Liver (tissue), 9 donors: ENCODE measurements around the gene SLC2A8. TPM values are rescaled to one million over a fixed set of nuclear protein-coding genes. Genes with fewer than 3 reads are reported as not detected.

Experiments
- DNase-seq: peaks from one replicate; pipeline ENCODE4 v3.0.0-alpha.2; 2017; ENCODE audit warnings: low spot score
- H3K27ac ChIP-seq, 2 donors: one replicate each; pipeline ENCODE4 v1.7.0; 2013; ENCODE audit warnings: inconsistent platforms in 2 of 2, low read length in 2 of 2, control low read depth in 1 of 2, low read depth in 1 of 2, mild to moderate bottlenecking in 1 of 2
- H3K27me3 ChIP-seq, 4 donors: one replicate each; pipeline versions ENCODE4 v1.6.1 to v1.7.0; 2013; ENCODE audit warnings: low read length in 3 of 4, inconsistent platforms in 1 of 4, mild to moderate bottlenecking in 1 of 4, moderate library complexity in 1 of 4; ENCODE audit not compliant: control insufficient read depth in 4 of 4, insufficient read depth in 4 of 4
- H3K36me3 ChIP-seq, 4 donors: one replicate each; pipeline versions ENCODE4 v1.6.1 to v1.7.0; 2013; ENCODE audit warnings: low read length in 3 of 4, mild to moderate bottlenecking in 3 of 4, low read depth in 1 of 4, moderate library complexity in 1 of 4; ENCODE audit not compliant: control insufficient read depth in 4 of 4, insufficient read depth in 3 of 4
- H3K4me1 ChIP-seq, 4 donors: one replicate each; pipeline versions ENCODE4 v1.6.1 to v1.7.0; 2013; ENCODE audit warnings: low read length in 3 of 4, mild to moderate bottlenecking in 3 of 4, moderate library complexity in 1 of 4; ENCODE audit not compliant: control insufficient read depth in 4 of 4, insufficient read depth in 4 of 4
- H3K4me3 ChIP-seq, 3 donors: one replicate each; pipeline versions ENCODE4 v1.6.1 to v1.7.0; 2013; ENCODE audit warnings: low read length in 3 of 3, control low read depth in 1 of 3, low read depth in 1 of 3, mild to moderate bottlenecking in 1 of 3
- H3K9ac ChIP-seq, 2 donors: one replicate each; pipeline ENCODE4 v1.7.0; 2013; ENCODE audit warnings: low read length in 2 of 2, mild to moderate bottlenecking in 2 of 2, moderate library complexity in 2 of 2, control low read depth in 1 of 2, low read depth in 1 of 2
- H3K9me3 ChIP-seq, 4 donors: one replicate each; pipeline versions ENCODE4 v1.6.1 to v1.7.0; 2013; ENCODE audit warnings: low read length in 3 of 4; ENCODE audit not compliant: control insufficient read depth in 4 of 4
- ATF3 ChIP-seq: IDR thresholded peaks from 2 replicates; pipeline ENCODE4 v1.6.1; 2016; ENCODE audit warnings: antibody characterized with exemption
- CTCF ChIP-seq: fragments of 150-350 bp; IDR thresholded peaks from 2 replicates; pipeline ENCODE4 v1.5.1; 2017; ENCODE audit warnings: improper control_type of control experiment, low read depth, low read length; ENCODE audit not compliant: missing input control
- EGR1 ChIP-seq, 2 donors: IDR thresholded peaks; 2 replicates each; pipeline ENCODE4 v1.6.1; 2016 to 2018; ENCODE audit warnings: antibody characterized with exemption in 2 of 2, low read depth in 2 of 2
- FOXA1 ChIP-seq: IDR thresholded peaks from 2 replicates; pipeline ENCODE4 v1.6.1; 2016; ENCODE audit warnings: antibody characterized with exemption
- FOXA2 ChIP-seq: IDR thresholded peaks from 2 replicates; pipeline ENCODE4 v1.6.1; 2016; ENCODE audit warnings: antibody characterized with exemption
- GABPA ChIP-seq, 2 donors: IDR thresholded peaks in 1 of 2; conservative IDR thresholded peaks in 1 of 2; 2 replicates each; pipeline ENCODE4 v1.6.1; 2016; ENCODE audit warnings: antibody characterized with exemption in 2 of 2, mild to moderate bottlenecking in 1 of 2, moderate library complexity in 1 of 2
- HNF4A ChIP-seq, 2 donors: conservative IDR thresholded peaks; 2 replicates each; pipeline ENCODE4 v1.6.1; 2016; ENCODE audit warnings: antibody characterized with exemption in 2 of 2, mild to moderate bottlenecking in 2 of 2
- HNF4G ChIP-seq: IDR thresholded peaks from 2 replicates; pipeline ENCODE4 v1.6.1; 2016; ENCODE audit warnings: antibody characterized with exemption
- JUND ChIP-seq, 2 donors: IDR thresholded peaks; 2 replicates each; pipeline ENCODE4 v1.6.1; 2016; ENCODE audit warnings: antibody characterized with exemption in 2 of 2
- MAX ChIP-seq: IDR thresholded peaks from 2 replicates; pipeline ENCODE4 v1.6.1; 2016; ENCODE audit warnings: antibody characterized with exemption
- NR2F2 ChIP-seq: IDR thresholded peaks from 2 replicates; pipeline ENCODE4 v1.6.1; 2016; ENCODE audit warnings: antibody characterized with exemption
- RAD21 ChIP-seq, 2 donors: IDR thresholded peaks; 2 replicates each; pipeline ENCODE4 v1.6.1; 2016; ENCODE audit warnings: antibody characterized with exemption in 2 of 2, mild to moderate bottlenecking in 2 of 2
- REST ChIP-seq: IDR thresholded peaks from 2 replicates; pipeline ENCODE4 v1.6.1; 2016; ENCODE audit warnings: antibody characterized with exemption, mild to moderate bottlenecking
- RXRA ChIP-seq, 2 donors: IDR thresholded peaks; 2 replicates each; pipeline ENCODE4 v1.6.1; 2017 to 2018; ENCODE audit warnings: antibody characterized with exemption in 2 of 2, mild to moderate bottlenecking in 1 of 2
- TAF1 ChIP-seq: conservative IDR thresholded peaks from 2 replicates; pipeline ENCODE4 v1.6.1; 2016; ENCODE audit warnings: antibody characterized with exemption, mild to moderate bottlenecking
- YY1 ChIP-seq: IDR thresholded peaks from 2 replicates; pipeline ENCODE4 v1.6.1; 2016; ENCODE audit warnings: antibody characterized with exemption, mild to moderate bottlenecking
- ZBTB33 ChIP-seq: IDR thresholded peaks from 2 replicates; pipeline ENCODE4 v1.6.1; 2016; ENCODE audit warnings: antibody characterized with exemption
- WGBS: extraction: QIAGEN DNeasy Blood & Tissue Kit; methylation state at CpG from one replicate; pipeline ENCODE4 v1.1.7; 2013; 5-methylcytosine and 5-hydroxymethylcytosine counted together
- polyA plus RNA-seq, 2 donors: library from polyadenylated mRNA; stranded (reverse) in 1 of 2; unstranded in 1 of 2; fragments of 200-250 nt in 1 of 2; fragments of >200 nt in 1 of 2; fragmentation: Nextera tagmentation in 1 of 2; extraction: Ambion mirVana in 1 of 2; gene quantifications; one replicate each; pipeline versions ENCODE4 v1.2.1 to v1.2.3, GENCODE V29; 2013 to 2015
- total RNA-seq, 2 donors: library from RNA; depleted of rRNA; stranded (reverse); fragments of >200 nt; gene quantifications; one replicate each; pipeline ENCODE4 v1.2.3, GENCODE V29; 2014
- donor health status: healthy.
- donor health status: healthy.
- donor health status: healthy.
- donor health status: healthy.
- donor health status: healthy.

Gene SLC2A8
- total and polyA plus RNA-seq, 4 donors, result 10.9 to 24.5 (median 19.9) TPM

GRCh38 chr9:127386981-127387380, 10.0 kb upstream of the SLC2A8 start:
- Histone ChIP-seq H3K27ac (no peak overlapping the region), H3K36me3 (no peaks in the 10 kb centered on the region), H3K4me3 (no peak overlapping the region), H3K27me3 (no peaks in the 10 kb centered on the region), H3K9me3 (no peaks in the 10 kb centered on the region), H3K9ac (no peak overlapping the region), H3K4me1 (no peaks in the 10 kb centered on the region)
- TF ChIP-seq NR2F2, result no peak
- TF ChIP-seq REST, result no peak
- no peak for TF ChIP-seq FOXA1
- TF ChIP-seq JUND (IDR thresholded peaks at IDR 0.05), result no peak
- TF ChIP-seq FOXA2, result no peak
- TF ChIP-seq ZBTB33, result no peak
- no peak for TF ChIP-seq HNF4A (conservative IDR thresholded peaks at IDR 0.05)
- no peak for TF ChIP-seq RXRA (IDR thresholded peaks at IDR 0.05)
- TF ChIP-seq HNF4G, result no peak
- no peak for TF ChIP-seq EGR1 (IDR thresholded peaks at IDR 0.05; ENCODE audit: low read depth in 2 of 2)
- TF ChIP-seq MAX, result no peak
- no peak for TF ChIP-seq TAF1
- TF ChIP-seq ATF3, result no peak
- TF ChIP-seq RAD21 (IDR thresholded peaks at IDR 0.05), result no peak
- no peak for TF ChIP-seq YY1
- TF ChIP-seq GABPA (IDR thresholded peaks at IDR 0.05 in 1 of 2, conservative IDR thresholded peaks at IDR 0.05 in 1 of 2), result no peak
- no peak for TF ChIP-seq CTCF
- WGBS, result 94% methylated on average over 10 of the region's 10 CpGs
- no peak for DNase-seq
